CD8-positive, alpha-beta memory T cell (primary cell): ENCODE data around the gene ARF1. TPM values are rescaled to one million over a fixed set of nuclear protein-coding genes. Genes with fewer than 3 reads are reported as not detected.

Experiments used
- CTCF ChIA-PET: fragments of 350-600 bp; sonication (Branson Sonifier 250); formaldehyde crosslinking; loops from one replicate; lab custom pipeline; 2021; ENCODE audit warnings: antibody characterized with exemption; lab: Charles Lee
- POLR2A ChIA-PET: fragments of 350-600 bp; sonication (Branson Sonifier 250); formaldehyde crosslinking; loops from one replicate; lab custom pipeline; 2021; ENCODE audit warnings: antibody characterized with exemption; lab: Charles Lee
- DNase-seq, 5 donors: peaks; one replicate each; pipeline versions ENCODE4 v3.0.0 to v3.0.0-alpha.2; 2020 to 2022; ENCODE audit warnings: mixed read lengths in 1 of 5
- H3K27ac ChIP-seq: one replicate; pipeline ENCODE4 v1.7.0; 2013; ENCODE audit warnings: low read depth, mild to moderate bottlenecking, low read length, moderate library complexity
- H3K27me3 ChIP-seq: 2 replicates; pipeline ENCODE4 v1.7.0; 2013; ENCODE audit warnings: low read length, mild to moderate bottlenecking; ENCODE audit not compliant: insufficient read depth, poor library complexity, severe bottlenecking
- H3K36me3 ChIP-seq: 2 replicates; pipeline ENCODE4 v1.7.0; 2013; ENCODE audit warnings: mild to moderate bottlenecking, low read length, moderate library complexity; ENCODE audit not compliant: insufficient read depth
- H3K4me1 ChIP-seq: 2 replicates; pipeline ENCODE4 v1.7.0; 2013; ENCODE audit warnings: mild to moderate bottlenecking, low read length, moderate library complexity; ENCODE audit not compliant: insufficient read depth
- H3K4me3 ChIP-seq: 2 replicates; pipeline ENCODE4 v1.7.0; 2013; ENCODE audit warnings: mild to moderate bottlenecking, low read length
- H3K9me3 ChIP-seq: 2 replicates; pipeline ENCODE4 v1.7.0; 2013; ENCODE audit warnings: mild to moderate bottlenecking, low read length
- H3K27ac Mint-ChIP-seq, 8 donors: one replicate each; pipeline ENCODE4 v1.8.0; 2020 to 2021; ENCODE audit warnings: mixed read lengths in 8 of 8, mild to moderate bottlenecking in 6 of 8, inconsistent platforms in 3 of 8, moderate library complexity in 3 of 8
- H3K27me3 Mint-ChIP-seq, 2 donors: one replicate each; pipeline ENCODE4 v1.8.0; 2020 to 2021; ENCODE audit warnings: mixed read lengths in 2 of 2, mild to moderate bottlenecking in 1 of 2, moderate library complexity in 1 of 2
- H3K36me3 Mint-ChIP-seq, 3 donors: one replicate each; pipeline ENCODE4 v1.8.0; 2020 to 2021; ENCODE audit warnings: mixed read lengths in 3 of 3, inconsistent platforms in 1 of 3, mild to moderate bottlenecking in 1 of 3
- H3K4me1 Mint-ChIP-seq, 3 donors: one replicate each; pipeline ENCODE4 v1.8.0; 2020 to 2021; ENCODE audit warnings: mixed read lengths in 3 of 3, inconsistent platforms in 1 of 3, mild to moderate bottlenecking in 1 of 3
- H3K4me3 Mint-ChIP-seq, 7 donors: one replicate each; pipeline ENCODE4 v1.8.0; 2020 to 2021; ENCODE audit warnings: mixed read lengths in 7 of 7, mild to moderate bottlenecking in 6 of 7, moderate library complexity in 4 of 7, inconsistent platforms in 2 of 7
- H3K9me3 Mint-ChIP-seq, 5 donors: one replicate each; pipeline ENCODE4 v1.8.0; 2020 to 2022; ENCODE audit warnings: mixed read lengths in 5 of 5, mild to moderate bottlenecking in 3 of 5, moderate library complexity in 2 of 5, inconsistent platforms in 1 of 5
- polyA plus RNA-seq: library from polyadenylated mRNA; unstranded; fragments of 300-500 nt; fragmentation: Illumina TruSeq; gene quantifications from one replicate; pipeline ENCODE4 v1.2.3, GENCODE V29; 2021
- total RNA-seq, 2 experiments: library from RNA; stranded (reverse); gene quantifications; one replicate each; pipeline ENCODE4 v1.2.3, GENCODE V29; 2021

ARF1 gene
- total and polyA plus RNA-seq, 3 experiments from 2014 or later = 379 to 569 (median 379) TPM

- H3K27ac Mint-ChIP-seq = peak overlapping the region in 2 of 8 donors; percentile 50 to 65
- H3K4me3 ChIP-seq = no peak overlapping the region
- H3K4me1 Mint-ChIP-seq = peaks cover 19 to 27% (median 22%) of the 10 kb centered on the region in 3 donors
- no peak for DNase-seq
- POLR2A ChIA-PET = no interaction called here
- H3K36me3 ChIP-seq = peaks cover 29% of the 10 kb centered on the region
- H3K9me3 ChIP-seq = no peaks in the 10 kb centered on the region
- peaks cover 31% of the 10 kb centered on the region for H3K4me1 ChIP-seq
- H3K27me3 Mint-ChIP-seq = no peaks in the 10 kb centered on the region
- no peak overlapping the region for H3K27ac ChIP-seq
- H3K4me3 Mint-ChIP-seq = no peak overlapping the region
- no peaks in the 10 kb centered on the region for H3K27me3 ChIP-seq
- peaks cover 0 to 36% (median 3%) of the 10 kb centered on the region in 3 donors for H3K36me3 Mint-ChIP-seq
- no peaks in the 10 kb centered on the region for H3K9me3 Mint-ChIP-seq
- CTCF ChIA-PET = no interaction called here
Measured at GRCh38 chr1:228147768-228148167, 65.3 kb downstream of the ARF1 start.

GRCh38 chr1:228148196-228148861 is 65.8 kb downstream of the ARF1 start:
- H3K27me3 Mint-ChIP-seq = no peaks in the 10 kb centered on the region
- H3K4me3 ChIP-seq = no peak overlapping the region
- H3K36me3 Mint-ChIP-seq = peaks cover 0 to 32% (median 3%) of the 10 kb centered on the region in 3 donors
- H3K27ac ChIP-seq = no peak overlapping the region
- ChIA-PET CTCF (no interaction called here), POLR2A (no interaction called here)
- H3K4me1 ChIP-seq = peaks cover 25% of the 10 kb centered on the region
- no peak overlapping the region for H3K4me3 Mint-ChIP-seq
- H3K27me3 ChIP-seq = no peaks in the 10 kb centered on the region
- H3K4me1 Mint-ChIP-seq = peaks cover 14 to 21% (median 17%) of the 10 kb centered on the region in 3 donors
- peaks cover 29% of the 10 kb centered on the region for H3K36me3 ChIP-seq
- H3K27ac Mint-ChIP-seq = no peak overlapping the region
- DNase-seq = no peak
- no peaks in the 10 kb centered on the region for H3K9me3 ChIP-seq
- H3K9me3 Mint-ChIP-seq = no peaks in the 10 kb centered on the region

Other genes starting within 250 kb of the ARF1 start
- under 1 TPM; 0.07 to 0.13 TPM for gene WNT9A, start 134.8 kb upstream of the ARF1 start, total RNA-seq
- not detected for gene WNT9A, start 134.8 kb upstream of the ARF1 start, polyA plus RNA-seq
- gene WNT3A, start 75.7 kb upstream of the ARF1 start, total RNA-seq = not detected
- gene WNT3A, start 75.7 kb upstream of the ARF1 start, polyA plus RNA-seq = not detected
- gene C1orf35, start 20.6 kb downstream of the ARF1 start, total RNA-seq = 10 to 100 TPM; 28.7 to 29.2 TPM
- 21.4 TPM for gene C1orf35, start 20.6 kb downstream of the ARF1 start, polyA plus RNA-seq
- 10 to 100 TPM; 70.0 to 71.8 TPM for gene MRPL55, start 26.6 kb downstream of the ARF1 start, total RNA-seq
- gene MRPL55, start 26.6 kb downstream of the ARF1 start, polyA plus RNA-seq = 146 TPM
- gene GUK1, start 57.6 kb downstream of the ARF1 start, total RNA-seq = 100 to 1,000 TPM; 222 to 245 TPM
- 467 TPM for gene GUK1, start 57.6 kb downstream of the ARF1 start, polyA plus RNA-seq
- 1 to 10 TPM in 1 of 2 experiments, under 1 TPM in 1; 0.57 to 1.1 TPM for gene GJC2, start 67.2 kb downstream of the ARF1 start, total RNA-seq
- gene GJC2, start 67.2 kb downstream of the ARF1 start, polyA plus RNA-seq = not detected
- 10 to 100 TPM; 12.6 to 13.6 TPM for gene IBA57, start 83.1 kb downstream of the ARF1 start, total RNA-seq
- 5.4 TPM for gene IBA57, start 83.1 kb downstream of the ARF1 start, polyA plus RNA-seq
- gene OBSCN, start 125.3 kb downstream of the ARF1 start, total RNA-seq = 10 to 100 TPM; 10.9 to 13.6 TPM
- 3.0 TPM for gene OBSCN, start 125.3 kb downstream of the ARF1 start, polyA plus RNA-seq